ENCODE data around the gene FXYD1.

The FXYD1 gene

DNA sequence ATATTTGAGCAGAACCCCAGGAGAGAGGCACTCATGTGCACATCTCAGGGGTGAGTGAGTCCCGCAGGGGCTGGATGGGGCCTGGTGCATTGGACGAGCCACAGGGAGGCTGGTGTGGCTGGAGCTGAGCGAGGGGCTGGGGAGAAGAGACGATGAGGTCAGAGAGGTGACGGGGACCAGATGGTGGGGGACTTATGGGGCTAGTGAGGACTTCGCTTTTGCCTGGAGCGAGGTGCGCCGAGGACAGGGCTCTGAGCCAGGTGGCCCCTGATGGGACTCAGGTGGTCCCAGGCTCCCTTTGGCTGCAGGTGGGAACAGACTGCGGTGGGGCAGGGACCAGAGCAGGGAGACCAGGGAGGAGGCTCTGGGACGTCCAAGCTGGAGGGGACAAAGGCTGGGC is 29.9 kb upstream of the FXYD1 start:
- no peak for DNase-seq

DNA sequence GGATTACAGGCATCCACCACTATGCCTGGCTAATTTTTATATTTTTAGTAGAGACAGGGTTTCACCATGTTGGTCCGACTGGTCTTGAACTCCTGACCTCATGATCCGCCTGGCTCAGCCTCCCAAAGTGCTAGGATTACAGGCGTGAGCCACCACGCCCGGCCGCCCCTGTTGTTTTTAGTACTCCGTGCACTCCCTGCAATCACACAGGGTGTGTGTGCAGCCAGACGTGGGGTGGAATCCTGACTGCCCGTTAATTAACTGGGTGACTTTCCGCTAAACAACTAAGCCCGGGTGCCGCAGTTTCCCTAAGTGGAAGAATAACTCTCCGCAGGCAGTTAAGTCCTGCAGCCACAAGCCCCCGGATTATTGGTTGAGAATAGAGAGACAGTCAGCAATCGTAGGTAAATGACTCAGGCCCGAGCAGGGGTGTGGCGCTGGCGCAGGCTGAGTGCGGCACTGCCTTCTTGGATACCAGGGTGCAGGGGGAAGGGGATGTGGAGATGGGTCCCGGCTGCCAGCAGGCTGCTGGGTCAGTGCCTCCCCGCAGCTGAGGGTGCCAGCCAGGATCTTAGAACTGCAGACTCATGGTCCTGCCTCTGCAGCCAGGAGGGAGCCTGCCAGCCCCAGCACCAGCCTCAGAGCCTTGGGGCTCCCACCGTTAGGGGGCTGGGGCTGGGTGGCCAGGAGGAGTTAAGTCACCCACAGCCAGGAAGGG is 29.1 kb upstream of the FXYD1 start:
- DNase-seq = no peak

DNA sequence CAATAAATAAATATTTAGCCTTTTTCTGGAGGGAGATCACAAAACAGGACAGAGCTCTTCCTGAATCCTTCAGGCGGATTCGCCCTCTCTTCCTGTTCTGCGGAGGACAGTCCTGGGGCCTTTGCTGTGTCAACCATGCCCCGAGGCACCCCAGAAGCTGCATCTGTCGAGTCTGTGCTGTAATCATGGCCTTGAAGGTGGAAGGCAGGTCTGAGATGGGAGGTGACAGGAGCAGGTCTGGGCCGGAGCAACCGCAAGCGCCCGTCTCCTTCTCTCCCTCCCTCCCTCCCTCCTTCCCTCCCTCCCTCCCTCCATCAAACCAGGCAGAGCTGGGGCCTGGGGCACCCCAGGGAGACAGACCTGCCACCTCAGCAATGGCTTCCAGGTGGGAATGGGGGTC is 27.6 kb upstream of the FXYD1 start:
- DNase-seq = no peak

DNA sequence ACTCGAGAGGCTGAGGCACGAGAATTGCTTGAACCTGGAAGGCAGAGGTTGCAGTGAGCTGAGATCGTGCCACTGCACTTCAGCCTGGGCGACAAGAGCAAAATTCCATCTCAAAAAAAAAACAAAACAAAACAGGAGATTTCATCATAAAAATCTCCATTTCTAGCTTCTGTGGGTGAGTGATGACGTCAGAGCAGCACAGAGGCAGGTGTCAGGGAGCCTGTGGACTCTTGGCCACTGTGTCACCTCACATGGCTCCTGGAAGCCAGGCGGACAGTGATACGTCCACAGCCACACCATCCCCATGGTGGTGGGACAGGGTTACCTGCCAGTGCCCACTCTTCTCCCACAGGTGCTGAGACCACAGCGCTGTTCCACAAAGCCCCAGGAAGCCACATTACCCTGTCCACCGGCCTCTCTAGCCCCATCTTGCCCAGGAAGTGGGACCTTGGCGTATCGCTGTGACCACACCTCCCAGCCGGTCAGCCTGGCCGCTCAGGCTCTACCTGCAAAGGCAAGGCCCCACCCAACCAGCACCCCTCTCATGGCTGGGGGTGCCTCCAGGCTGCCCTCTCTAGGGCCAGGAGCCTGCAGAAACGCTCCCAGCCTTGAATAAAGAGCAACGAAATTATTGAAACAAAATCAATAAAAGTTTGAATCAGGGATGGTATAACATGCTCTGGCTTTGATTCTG is 25.5 kb upstream of the FXYD1 start:
- DNase-seq = no peak

DNA sequence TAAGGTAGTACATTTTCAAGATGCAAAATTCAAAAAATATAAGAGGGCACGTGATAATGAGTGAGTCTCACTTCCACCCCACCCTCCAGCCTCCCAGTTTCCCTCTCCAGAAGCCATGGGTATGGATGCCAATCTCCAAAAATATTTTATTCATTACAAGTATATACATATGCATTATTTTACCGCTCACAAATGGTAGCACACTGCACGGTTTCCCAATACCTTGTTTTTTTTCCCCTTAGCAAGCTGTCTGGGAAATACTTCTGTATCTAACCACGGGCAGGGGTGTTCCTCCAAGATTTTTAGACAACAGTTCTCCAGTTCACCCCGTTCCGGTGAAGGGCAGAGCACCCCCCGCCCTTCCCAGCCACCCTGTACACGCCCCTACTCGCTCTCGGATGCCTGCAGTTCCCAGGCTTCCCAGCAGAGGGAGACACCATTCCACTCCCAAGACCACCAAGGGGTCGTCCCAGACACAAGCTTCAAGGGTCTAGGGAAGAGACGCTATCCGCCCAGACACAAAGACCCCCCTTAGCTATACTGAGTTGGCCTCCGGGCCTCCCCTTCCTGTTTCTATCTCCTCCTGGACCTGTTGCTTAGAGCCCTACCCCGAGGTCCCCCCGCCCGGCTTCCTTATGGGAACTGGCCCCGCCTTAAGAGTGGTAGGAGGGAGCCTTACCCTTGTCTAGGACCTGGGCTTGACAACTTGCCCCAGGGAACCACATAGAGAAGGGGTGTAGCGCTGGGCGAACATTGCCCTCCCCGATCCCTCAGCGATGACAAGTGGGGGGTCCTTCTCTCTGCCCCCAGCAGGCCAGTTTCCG is 24.1 kb upstream of the FXYD1 start:
- DNase-seq = peak; percentile 46

DNA sequence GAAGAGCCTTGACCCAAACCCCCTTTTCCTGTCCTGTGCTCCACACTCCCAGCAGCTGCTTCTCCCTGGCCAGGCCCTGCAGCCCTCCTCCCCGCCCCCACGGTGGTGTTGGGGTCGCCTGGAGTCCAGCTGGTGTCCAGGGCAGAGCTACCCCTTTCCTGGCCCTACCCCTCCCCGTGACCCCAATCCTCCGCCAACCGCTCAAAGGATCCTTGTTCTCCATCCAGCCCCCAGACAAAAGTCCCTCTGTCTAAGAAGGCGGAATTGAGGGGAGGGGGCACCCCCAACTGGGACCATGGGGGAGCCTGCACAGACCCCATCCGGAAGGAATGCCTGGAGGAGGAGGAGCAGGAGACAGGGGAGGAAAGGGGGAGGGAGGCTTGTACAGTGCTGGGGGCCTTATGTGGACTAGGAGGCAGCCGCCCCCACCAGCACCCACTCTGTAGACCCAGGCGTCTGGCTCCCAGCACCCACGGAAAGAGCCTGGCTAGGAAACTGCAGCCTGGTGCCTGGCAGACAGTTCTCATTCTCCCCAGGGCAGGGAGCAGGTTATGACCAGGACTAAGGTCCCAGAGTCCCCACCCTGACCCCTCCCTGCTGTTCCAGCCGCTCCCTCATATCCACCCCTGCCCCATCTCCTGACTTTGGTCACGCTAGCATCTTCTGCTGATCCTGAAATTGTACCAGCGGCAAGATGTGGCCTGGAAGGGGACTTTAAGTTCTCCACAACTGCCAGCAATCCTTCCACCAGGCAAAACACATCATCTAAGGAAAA is 23.3 kb upstream of the FXYD1 start, which contains the start of gene FXYD3:
Gene FXYD3 (plus strand): TSS at position 647 of the 775 bp plus-strand sequence. CDS start 3,554 bp downstream, outside the sequence.
- DNase-seq = no peak

DNA sequence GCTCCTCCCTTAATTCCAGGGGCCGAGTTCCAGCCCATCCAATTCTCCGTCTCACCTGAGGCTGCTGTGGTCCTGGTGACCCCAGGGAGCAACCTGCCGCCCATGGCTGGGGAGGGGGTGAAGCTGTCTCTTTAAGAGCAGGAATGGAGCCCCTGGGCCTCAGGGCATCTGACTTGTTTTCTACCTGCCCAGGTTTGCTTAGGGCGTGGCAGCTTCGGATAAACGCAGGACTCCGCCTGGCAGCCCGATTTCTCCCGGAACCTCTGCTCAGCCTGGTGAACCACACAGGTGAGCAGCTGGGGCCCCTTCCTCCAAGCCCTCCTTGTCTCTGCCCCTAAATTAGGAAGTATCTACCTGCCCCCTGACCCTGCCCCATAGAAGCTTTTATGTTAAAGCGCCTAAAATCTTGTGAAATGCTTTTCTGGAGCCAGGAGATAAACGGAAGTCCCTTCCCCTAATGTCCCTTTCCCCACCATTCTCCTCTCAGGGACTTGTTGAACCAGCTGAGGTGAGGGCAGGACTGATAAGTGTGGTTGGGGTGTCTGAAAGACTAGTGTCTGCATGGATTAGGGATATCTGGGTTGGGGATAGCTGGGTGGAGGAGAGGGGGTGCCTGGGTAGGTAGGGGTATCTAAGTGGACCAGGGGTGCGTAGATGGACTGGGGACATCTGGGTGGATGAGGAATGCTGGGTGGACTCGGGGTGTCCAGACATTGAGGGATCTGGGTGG is 22.4 kb upstream of the FXYD1 start:
- no peak for DNase-seq

DNA sequence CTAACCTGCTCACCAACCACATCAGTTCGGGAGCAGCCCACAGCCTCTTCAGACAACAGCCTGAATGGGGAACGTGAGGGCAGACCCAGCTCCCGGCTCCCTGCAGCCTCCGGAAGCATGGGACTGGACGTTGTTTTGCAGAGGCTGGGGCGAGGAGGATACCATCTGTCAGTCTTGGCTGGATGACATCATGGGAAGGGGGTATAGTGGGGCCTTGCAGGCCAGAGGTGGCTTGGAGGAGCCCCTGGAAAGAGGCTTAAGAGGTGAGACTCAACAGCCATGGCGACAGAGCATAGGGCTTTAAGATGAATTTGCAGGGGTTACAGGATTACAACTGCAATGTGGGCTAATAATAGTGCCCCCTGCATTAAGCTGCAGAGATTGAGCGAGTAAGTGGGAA is 21.5 kb upstream of the FXYD1 start:
- DNase-seq = no peak

DNA sequence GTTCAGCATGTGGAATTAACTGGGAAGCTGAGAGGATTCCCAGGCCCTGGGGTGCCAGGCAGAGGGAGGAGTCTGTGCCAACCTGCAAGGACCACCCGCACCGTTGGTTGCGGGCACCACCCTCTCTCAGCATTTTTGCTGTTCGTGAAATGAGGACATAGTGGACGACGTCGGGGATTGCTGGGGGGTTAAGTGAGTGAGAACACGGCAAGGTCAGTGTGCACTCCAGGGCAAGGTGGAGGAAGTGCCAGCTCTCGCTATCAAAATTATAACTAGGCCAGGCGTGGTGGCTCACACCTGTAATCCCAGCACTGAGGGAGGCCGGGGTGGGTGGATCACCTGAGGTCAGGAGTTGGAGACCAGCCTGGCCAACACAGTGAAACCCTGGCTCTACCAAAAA is 20.8 kb upstream of the FXYD1 start:
- DNase-seq = no peak

DNA sequence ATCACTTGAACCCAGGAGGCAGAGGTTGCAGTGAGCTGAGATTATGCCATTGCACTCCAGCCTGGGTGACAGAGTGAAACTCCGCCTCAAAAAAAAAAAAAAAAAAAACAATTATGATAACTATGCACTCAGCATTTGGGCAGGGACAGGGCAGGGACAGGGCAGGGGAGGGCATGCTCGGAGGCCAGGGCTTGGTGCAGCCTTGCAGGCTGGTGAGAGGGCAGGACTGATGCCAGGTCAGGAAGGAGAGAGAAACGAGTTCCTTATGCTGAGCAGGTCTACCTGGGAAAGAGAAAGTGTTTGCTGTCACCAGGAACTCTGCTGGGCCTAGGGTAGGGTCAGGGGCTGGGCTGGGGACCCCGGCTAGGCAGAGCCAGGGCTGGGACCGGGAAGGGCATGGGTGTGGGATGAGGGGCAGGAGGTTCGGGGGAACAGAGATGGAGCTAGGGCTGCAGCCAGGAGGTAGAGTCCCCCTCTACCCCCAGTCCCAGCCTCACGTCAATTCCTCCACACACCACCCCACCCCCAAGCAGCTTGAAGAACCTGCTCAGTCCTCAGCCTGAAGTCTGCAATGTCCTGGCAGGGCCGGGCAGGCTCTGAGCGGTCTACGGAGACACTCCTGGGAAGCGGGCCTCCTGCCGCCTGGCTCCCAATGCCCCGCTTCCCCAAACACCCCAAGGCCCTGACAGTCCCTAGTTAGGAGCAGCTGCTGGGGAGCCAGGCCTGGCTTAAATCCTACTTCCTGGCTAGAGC is 20.2 kb upstream of the FXYD1 start:
- no peak for DNase-seq

DNA sequence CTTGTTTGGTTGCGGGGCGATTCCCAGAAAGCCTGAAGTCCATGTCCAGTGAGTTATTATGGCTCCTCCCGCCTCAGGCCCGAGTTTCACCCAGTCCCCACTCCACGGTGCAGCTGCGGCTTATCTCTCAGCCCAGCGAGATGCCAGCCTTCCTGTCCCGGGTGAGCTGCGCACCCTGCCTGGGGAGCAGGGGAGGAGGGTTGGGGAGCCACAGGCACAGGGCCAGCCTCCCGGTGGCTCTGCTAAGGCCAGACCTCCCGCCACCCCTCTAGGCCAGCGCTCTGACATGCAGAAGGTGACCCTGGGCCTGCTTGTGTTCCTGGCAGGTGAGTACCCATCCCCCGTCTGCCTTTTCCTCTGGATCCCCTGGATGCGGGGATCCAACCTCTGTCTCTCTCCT is 19.5 kb upstream of the FXYD1 start:
- DNase-seq = no peak

DNA sequence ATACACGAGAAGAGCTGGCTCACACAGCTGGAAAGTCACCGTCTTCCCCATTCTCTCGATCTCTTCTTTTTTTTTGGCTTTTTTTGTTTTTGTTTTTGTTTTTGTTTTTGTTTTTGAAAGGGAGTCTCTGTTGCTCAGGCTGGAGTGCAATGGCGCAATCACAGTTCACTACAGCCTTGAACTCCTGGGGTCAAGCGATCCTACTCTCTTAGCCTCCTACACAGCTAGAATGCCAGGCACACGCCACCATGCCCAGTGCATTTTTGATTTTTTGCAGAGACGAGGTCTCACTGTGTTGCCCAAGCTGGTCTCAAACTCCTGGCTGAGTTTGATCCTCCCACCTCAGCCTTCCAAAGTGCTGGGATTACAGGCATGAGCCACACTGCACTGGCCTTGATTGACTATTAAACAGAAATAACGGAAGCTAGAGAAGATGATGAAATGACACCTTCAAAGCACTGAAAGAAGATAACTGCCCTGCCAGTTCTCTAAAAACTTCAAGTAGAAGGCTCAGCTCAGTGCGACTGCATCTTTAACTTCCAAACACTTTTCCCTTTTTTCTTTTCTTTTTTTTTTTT is 19.0 kb upstream of the FXYD1 start:
- DNase-seq = no peak

DNA sequence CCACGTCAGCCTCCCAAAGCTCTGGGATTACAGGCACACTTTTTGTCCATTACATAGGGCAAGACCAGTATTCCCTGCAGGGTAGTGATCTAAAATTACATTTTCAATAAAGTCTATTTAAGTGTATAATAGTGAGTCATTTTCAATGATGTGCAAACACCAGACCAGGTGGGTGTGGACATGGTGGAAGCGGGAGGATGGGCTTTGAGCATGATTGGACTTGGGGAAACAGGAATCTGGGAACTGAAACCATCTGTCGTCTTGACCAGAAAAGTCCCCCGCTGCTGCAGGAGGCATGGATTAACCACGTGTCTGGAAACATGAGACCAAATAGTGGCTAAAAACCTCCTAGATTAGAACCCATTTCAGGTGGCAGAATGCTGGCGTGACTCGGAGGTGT is 18.1 kb upstream of the FXYD1 start:
- no peak for DNase-seq

DNA sequence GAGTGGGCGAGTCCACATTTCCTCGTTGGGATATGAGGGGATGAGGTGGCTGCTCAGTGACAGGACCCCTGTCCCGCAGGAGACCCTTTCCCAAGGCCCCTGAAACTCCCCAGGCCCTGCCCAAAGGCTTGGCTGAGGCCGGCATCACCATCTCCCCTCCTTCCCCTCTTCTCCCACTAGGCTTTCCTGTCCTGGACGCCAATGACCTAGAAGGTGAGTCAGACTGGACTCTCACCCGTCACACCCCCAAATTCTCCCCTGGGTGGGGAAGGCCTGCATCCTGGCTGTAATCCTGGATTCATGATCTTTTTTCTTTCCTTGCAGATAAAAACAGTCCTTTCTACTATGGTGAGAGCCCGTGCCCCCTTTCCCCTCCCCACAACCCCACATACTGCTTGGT is 17.7 kb upstream of the FXYD1 start:
- DNase-seq = no peak

DNA sequence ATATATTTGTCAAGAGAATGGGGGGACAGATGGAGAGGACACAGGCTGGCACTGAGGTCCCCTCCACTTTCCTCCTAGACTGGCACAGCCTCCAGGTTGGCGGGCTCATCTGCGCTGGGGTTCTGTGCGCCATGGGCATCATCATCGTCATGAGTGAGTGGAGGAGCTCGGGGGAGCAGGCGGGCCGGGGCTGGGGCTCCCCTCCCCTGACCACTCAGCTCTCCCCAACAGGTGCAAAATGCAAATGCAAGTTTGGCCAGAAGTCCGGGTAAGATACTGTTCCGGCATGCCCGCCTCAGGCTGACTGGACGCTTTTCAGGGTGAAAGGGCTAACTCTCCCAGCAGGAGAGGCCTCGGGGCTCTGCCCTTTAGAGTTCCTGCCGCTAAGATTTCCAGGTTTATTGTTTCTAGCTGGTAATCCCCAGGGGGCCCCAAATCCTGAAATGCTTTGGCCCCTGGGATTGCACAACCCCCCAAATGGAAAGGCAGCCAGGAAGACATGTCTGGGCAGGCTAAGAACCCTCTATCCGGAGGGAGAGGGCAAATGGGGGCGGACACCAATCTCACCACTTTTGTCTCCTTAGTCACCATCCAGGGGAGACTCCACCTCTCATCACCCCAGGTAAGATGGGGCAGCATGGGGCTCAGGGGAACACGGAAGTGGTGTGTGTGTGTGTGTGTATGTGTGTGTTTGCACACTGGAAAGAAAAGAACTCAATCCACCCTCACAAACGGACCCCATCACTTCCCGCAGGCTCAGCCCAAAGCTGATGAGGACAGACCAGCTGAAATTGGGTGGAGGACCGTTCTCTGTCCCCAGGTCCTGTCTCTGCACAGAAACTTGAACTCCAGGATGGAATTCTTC is 15.7 kb upstream of the FXYD1 start:
- no peak for DNase-seq

DNA sequence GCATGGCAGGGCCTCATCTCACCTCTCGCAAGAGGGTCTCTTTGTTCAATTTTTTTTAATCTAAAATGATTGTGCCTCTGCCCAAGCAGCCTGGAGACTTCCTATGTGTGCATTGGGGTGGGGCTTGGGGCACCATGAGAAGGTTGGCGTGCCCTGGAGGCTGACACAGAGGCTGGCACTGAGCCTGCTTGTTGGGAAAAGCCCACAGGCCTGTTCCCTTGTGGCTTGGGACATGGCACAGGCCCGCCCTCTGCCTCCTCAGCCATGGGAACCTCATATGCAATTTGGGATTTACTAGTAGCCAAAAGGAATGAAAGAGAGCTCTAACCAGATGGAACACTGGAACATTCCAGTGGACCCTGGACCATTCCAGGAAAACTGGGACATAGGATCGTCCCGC is 15.1 kb upstream of the FXYD1 start:
- DNase-seq = no peak

DNA sequence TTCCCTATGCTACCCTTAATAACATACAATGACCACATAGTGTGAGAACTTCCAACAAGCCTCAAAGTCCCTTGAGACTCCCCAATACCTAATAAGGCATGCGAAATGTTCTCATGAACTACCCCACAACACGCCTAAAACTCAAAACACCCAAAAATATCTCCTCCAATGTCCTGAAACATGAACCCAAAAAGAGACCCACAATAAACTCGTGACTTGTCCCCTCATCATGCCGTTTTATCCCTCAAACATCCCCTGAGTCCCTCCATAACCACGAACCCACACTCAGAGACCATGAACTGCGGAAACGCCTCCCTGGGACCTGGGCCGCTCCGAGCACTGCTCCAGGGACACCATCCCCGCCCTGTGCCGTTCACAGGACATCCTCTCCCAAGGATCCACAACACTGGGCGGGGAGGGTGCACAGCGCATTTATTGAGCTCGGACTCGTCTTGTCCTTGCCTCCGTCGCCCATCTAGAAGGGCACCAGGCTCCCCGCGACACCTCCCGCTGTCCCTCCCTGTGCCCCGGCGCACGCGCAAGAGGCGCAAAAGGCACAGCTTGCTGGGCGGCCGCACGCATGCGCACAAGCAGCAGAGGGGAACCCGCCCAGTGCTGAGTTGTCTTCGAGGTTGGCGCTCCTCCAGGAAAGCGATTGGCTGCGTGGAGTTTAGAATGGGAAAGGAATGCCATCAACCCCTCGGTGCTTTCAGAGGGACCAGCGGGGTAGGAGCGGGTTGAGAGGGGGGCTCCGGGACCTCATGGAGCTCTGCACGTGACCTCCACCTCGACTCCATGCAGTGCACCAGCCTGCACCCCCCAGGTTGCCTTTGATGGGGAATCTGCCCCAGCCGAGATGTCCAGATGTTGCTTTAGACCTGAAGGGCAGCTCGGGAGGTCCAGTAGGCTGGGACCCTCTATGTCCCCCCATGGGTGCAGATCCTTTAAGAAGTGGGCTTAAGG is 14.2 kb upstream of the FXYD1 start:
- DNase-seq = peak; percentile 85

DNA sequence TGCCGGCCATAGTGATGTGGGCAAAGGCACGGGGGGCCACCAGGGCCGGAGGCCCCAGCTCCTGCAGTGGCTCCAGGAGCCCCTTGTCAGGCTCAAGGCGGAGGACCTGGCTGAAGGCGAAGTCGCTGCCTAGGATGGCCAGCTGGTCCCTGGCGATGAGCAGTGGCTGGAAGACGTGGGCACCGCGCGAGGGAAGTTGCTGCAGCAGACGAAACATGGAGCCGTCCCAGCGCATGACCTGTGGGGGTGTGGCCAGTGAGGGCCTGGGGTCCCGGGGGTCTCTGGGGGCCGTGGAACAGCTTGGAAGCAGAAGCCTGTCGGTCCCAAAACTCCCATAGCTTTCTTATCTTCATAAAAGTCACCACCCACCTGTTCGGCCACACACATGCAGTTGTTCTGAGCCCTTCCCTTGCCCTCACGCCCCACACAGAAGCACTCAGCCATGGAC is 13.3 kb upstream of the FXYD1 start:
- DNase-seq = no peak
